Immature natural killer cell (primary cell): ENCODE measurements around the gene NFAM1. TPM values are rescaled to one million over a fixed set of nuclear protein-coding genes. Genes with fewer than 3 reads are reported as not detected.

Experiments used
- DNase-seq, 3 donors: peaks; one replicate each; pipeline ENCODE4 v3.0.0; 2022; ENCODE audit warnings: mixed read lengths in 1 of 3
- H3K27ac Mint-ChIP-seq, 6 donors: one replicate each; pipeline ENCODE4 v1.8.0; 2020; ENCODE audit warnings: mixed read lengths in 6 of 6, mild to moderate bottlenecking in 5 of 6, inconsistent platforms in 4 of 6, moderate library complexity in 3 of 6
- H3K27me3 Mint-ChIP-seq, 3 donors: one replicate each; pipeline ENCODE4 v1.8.0; 2020 to 2021; ENCODE audit warnings: low read depth in 3 of 3, mild to moderate bottlenecking in 3 of 3, mixed read lengths in 3 of 3, moderate library complexity in 3 of 3, inconsistent platforms in 1 of 3
- H3K36me3 Mint-ChIP-seq, 3 donors: one replicate each; pipeline ENCODE4 v1.8.0; 2020; ENCODE audit warnings: mixed read lengths in 3 of 3, inconsistent platforms in 2 of 3, mild to moderate bottlenecking in 2 of 3
- H3K4me1 Mint-ChIP-seq, 2 donors: one replicate each; pipeline ENCODE4 v1.8.0; 2020; ENCODE audit warnings: inconsistent platforms in 2 of 2, mild to moderate bottlenecking in 2 of 2, mixed read lengths in 2 of 2, moderate library complexity in 1 of 2
- H3K4me3 Mint-ChIP-seq, 5 donors: one replicate each; pipeline ENCODE4 v1.8.0; 2020; ENCODE audit warnings: mild to moderate bottlenecking in 5 of 5, mixed read lengths in 5 of 5, inconsistent platforms in 3 of 5, moderate library complexity in 3 of 5
- H3K9me3 Mint-ChIP-seq, 6 donors: one replicate each; pipeline ENCODE4 v1.8.0; 2020; ENCODE audit warnings: mild to moderate bottlenecking in 6 of 6, mixed read lengths in 6 of 6, inconsistent platforms in 4 of 6, moderate library complexity in 3 of 6
- polyA plus RNA-seq, 3 donors: library from polyadenylated mRNA; unstranded; fragments of 300-500 nt; fragmentation: Illumina TruSeq; gene quantifications; one replicate each; pipeline ENCODE4 v1.2.3, GENCODE V29; 2021

NFAM1 gene
- polyA plus RNA-seq, 3 donors from 2014 or later = 0.13 to 0.30 TPM; not detected in 1

DNA sequence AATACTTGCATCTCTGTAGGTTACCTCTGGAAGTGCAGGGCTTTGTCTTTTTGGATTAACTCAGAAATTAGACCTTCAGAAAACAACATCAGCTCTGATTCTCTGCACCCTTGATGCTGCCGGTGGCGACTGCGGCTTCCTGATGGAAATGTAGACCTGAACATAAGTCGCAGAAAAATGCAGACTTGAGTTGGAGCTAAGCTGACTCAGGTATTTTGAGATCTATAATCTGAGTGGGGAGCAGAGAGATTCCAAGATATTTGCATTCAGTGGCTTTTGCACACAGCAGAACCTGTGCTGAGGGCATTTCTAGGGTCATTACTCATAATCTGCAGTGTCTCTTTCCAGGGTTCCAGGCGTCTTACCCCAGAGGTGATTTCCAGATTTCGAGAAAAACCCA, 18.7 kb upstream of the NFAM1 start:
- H3K27me3 Mint-ChIP-seq = peaks cover 0 to 8% (median 6%) of the 10 kb centered on the region in 3 donors
- no peaks in the 10 kb centered on the region for H3K36me3 Mint-ChIP-seq

DNA sequence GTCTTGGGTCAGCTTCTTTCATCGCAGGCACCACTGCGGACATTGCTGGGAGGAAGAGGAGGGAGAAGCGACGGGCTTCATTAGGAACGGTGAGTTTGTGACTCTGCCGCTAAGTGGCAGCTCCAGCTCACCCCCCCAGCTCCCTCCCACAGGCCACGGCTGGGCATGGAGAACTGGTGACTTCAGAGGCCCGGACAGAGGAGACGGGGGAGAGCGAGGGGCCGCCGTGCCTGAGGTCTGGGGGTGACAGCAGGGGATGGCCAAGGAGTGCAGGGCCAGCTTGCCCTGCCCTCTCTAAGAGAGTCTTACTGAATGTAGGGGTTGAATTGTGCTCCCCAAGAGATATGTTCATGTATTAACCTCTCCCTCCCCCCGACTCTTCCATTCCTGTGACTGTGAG, 13.9 kb upstream of the NFAM1 start:
- no peak for DNase-seq
- H3K27me3 Mint-ChIP-seq = peaks cover under 1 to 11% (median 1%) of the 10 kb centered on the region in 3 donors
- no peak overlapping the region for H3K27ac Mint-ChIP-seq
- H3K4me3 Mint-ChIP-seq = no peak overlapping the region
- H3K9me3 Mint-ChIP-seq = no peaks in the 10 kb centered on the region
- H3K4me1 Mint-ChIP-seq = peaks cover 15 to 22% of the 10 kb centered on the region in 2 donors
- H3K36me3 Mint-ChIP-seq = no peaks in the 10 kb centered on the region

More for the DNA sequence above, 18.7 kb upstream of the NFAM1 start:
- Mint-ChIP-seq H3K4me3 (no peak overlapping the region), H3K9me3 (no peaks in the 10 kb centered on the region), H3K27ac (no peak overlapping the region), H3K4me1 (no peaks in the 10 kb centered on the region)
- no peak for DNase-seq

DNA sequence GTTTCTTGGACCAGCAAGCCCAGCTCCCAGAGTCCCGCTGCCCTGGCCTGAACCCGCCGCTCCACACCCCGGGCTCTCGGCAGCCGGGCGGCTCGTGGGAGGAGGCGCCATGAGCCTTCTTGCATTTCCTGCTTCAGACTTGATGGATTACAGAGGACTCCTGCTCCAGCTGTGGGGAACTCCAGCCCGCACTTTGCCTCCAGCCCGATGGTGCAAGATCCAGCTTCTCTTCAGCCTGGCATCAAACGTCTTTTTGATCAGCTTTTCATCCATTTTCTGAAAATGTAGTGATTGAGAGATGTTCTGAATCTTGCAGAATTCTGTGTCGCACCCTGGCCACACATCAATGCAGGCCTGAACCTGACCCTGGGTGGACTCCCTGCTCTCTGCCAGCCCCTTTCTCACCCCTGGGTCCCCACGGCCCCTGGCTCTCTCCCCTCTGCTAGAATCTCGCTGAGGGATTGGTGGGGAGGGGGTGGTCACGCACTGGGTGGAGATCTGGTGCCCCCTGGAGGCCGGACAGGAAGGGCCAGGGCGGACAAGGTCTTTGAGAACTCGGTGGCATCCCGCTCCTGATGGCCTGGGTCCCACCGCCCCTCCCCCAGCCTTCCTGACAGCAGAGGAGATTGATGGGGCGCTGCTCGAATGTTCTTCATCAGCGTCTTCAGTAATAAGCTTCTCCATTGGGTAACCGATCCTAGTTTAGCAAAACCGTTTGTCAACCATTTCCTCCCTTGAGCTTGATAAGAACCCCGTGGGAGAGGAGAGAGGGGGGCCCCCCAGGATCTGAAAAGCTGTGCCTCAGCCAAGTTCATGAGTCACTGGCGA, 12.1 kb upstream of the NFAM1 start:
- Mint-ChIP-seq H3K27ac (peak overlapping the region; percentile 57 to 84 (median 76)), H3K36me3 (no peaks in the 10 kb centered on the region), H3K27me3 (peaks cover 0 to 7% (median 2%) of the 10 kb centered on the region in 3 donors), H3K4me3 (peak overlapping the region; percentile 74 to 86 (median 80)), H3K9me3 (no peaks in the 10 kb centered on the region), H3K4me1 (peaks cover 15 to 22% of the 10 kb centered on the region in 2 donors)
- peak; percentile 70 to 73 (median 73) for DNase-seq

GRCh38 chr22:42443240-42444076, 11.3 kb upstream of the NFAM1 start:
- H3K27me3 Mint-ChIP-seq = peaks cover 0 to 8% (median 2%) of the 10 kb centered on the region in 3 donors
- H3K4me1 Mint-ChIP-seq = peaks cover 15 to 22% of the 10 kb centered on the region in 2 donors
- H3K9me3 Mint-ChIP-seq = no peaks in the 10 kb centered on the region
- DNase-seq = peak in 1 of 3 donors; percentile 3
- H3K27ac Mint-ChIP-seq = peak overlapping the region in 5 of 6 donors; percentile 46 to 80 (median 73)
- H3K36me3 Mint-ChIP-seq = no peaks in the 10 kb centered on the region
- H3K4me3 Mint-ChIP-seq = peak overlapping the region in 4 of 5 donors; percentile 33 to 86 (median 82)

GRCh38 chr22:42442748-42443147, 10.5 kb upstream of the NFAM1 start:
- Mint-ChIP-seq H3K27ac (peak overlapping the region in 2 of 6 donors; percentile 66 to 78), H3K4me3 (peak overlapping the region in 1 of 5 donors; percentile 21), H3K9me3 (no peaks in the 10 kb centered on the region), H3K36me3 (no peaks in the 10 kb centered on the region), H3K27me3 (peaks cover 0 to 9% (median 2%) of the 10 kb centered on the region in 3 donors), H3K4me1 (peaks cover 15 to 23% of the 10 kb centered on the region in 2 donors)
- DNase-seq = no peak

DNA sequence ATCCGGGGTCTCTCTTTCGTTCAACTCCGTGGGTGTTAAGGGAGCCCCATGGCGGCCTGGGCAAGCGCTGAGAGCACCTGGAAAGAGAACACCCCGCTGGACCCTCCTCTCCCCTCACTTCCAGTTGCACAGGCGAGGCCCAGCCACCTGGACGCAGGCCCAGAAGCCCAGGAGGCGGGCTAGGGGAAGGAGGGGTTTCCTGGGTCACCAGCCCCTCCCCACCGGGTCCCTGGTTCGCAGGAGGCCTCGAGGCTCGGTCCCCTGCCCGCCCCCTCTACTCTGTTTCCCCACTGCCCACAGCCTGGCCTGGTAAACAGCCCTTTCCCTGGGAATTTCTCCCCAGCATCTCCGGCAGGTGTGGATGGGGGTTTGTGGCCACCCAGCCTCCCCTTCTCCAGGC, 8.5 kb upstream of the NFAM1 start:
- Mint-ChIP-seq H3K4me1 (peaks cover 19 to 30% of the 10 kb centered on the region in 2 donors), H3K27ac (no peak overlapping the region), H3K4me3 (no peak overlapping the region), H3K27me3 (peaks cover under 1 to 8% (median 7%) of the 10 kb centered on the region in 3 donors), H3K9me3 (no peaks in the 10 kb centered on the region), H3K36me3 (no peaks in the 10 kb centered on the region)
- no peak for DNase-seq

- H3K4me1 Mint-ChIP-seq = peaks cover 19 to 27% of the 10 kb centered on the region in 2 donors
- no peak for DNase-seq
- H3K27ac Mint-ChIP-seq = peak overlapping the region in 2 of 6 donors; percentile 39 to 80
- H3K36me3 Mint-ChIP-seq = no peaks in the 10 kb centered on the region
- peaks cover 4 to 8% (median 7%) of the 10 kb centered on the region in 3 donors for H3K27me3 Mint-ChIP-seq
- no peak overlapping the region for H3K4me3 Mint-ChIP-seq
- no peaks in the 10 kb centered on the region for H3K9me3 Mint-ChIP-seq
Measured at GRCh38 chr22:42439821-42440674, 7.8 kb upstream of the NFAM1 start.

DNA sequence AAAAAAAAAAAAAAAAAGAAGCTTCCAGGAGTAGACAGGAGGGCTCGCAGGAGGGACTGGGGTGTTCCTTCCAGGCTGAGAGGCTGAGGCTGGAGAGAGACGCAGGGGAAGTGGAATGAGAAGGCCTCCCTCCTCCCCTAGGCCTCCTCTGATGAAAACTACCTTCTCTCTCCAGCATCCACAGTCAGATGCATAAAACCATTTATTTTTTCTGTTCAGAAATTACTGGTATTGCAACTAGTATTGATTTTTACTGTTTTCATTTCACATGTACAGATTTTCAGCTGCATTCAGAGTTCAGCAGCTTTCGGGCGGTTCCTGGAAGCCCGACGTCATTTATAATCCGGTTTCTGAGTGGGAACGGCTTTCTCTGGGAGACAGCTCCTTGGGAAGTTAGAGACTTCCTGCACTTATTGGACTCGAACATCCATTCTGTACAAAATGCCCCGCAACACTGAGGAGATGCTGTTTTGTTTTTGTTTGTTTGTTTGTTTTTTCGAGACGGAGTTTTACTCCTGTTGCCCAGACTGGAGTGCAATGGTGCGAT, 6.9 kb upstream of the NFAM1 start:
- H3K4me1 Mint-ChIP-seq = peaks cover 9 to 18% of the 10 kb centered on the region in 2 donors
- no peaks in the 10 kb centered on the region for H3K9me3 Mint-ChIP-seq
- peaks cover 2 to 8% (median 4%) of the 10 kb centered on the region in 3 donors for H3K27me3 Mint-ChIP-seq
- peak overlapping the region in 1 of 5 donors; percentile 47 for H3K4me3 Mint-ChIP-seq
- H3K27ac Mint-ChIP-seq = no peak overlapping the region
- no peak for DNase-seq
- H3K36me3 Mint-ChIP-seq = no peaks in the 10 kb centered on the region

- no peak for DNase-seq
- H3K27ac Mint-ChIP-seq = no peak overlapping the region
- H3K36me3 Mint-ChIP-seq = no peaks in the 10 kb centered on the region
- H3K4me3 Mint-ChIP-seq = no peak overlapping the region
- H3K27me3 Mint-ChIP-seq = peaks cover 2 to 8% (median 4%) of the 10 kb centered on the region in 3 donors
- peaks cover 4 to 10% of the 10 kb centered on the region in 2 donors for H3K4me1 Mint-ChIP-seq
- H3K9me3 Mint-ChIP-seq = no peaks in the 10 kb centered on the region
Measured at GRCh38 chr22:42438293-42438650, 6.1 kb upstream of the NFAM1 start.

DNA sequence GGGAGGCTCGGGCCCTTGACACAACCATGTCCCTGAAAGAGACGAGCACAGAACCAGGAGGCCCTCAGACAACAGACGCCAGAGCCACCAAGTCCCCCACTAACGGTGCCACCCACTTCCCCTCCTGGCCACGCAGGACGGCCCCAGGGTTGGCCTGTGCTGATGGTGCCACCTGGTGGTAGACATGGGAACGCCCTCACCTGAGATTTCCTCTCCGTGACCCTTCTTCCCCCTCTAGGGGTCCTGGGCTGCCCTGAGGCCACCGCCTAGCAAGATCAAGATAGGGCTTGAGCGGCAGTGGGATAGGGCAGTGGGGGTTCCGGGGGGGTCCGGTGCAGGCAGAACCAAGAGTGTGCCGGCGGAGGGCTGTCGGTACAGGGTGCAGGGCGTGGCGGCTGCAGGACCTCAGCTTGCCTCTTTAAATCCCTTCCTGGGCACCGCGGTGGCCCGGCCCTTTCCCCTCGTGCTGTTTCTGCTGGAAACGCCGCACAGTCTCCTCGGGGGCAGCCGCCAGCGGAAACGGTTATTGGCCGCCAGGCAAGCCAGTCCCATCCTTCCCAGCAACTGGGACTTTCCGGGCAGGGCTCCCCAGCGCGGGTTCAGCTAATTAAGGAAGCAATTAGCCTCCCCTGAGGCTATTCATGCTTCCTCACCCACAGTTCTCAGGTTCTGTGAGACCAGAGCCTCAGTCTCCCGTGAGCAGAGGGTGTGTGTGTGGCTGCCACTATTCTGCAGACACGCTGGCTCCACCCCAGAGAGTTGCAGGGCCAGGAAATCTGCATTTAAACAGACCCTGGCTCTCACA, 5.5 kb upstream of the NFAM1 start:
- Mint-ChIP-seq H3K27ac (peak overlapping the region in 1 of 6 donors; percentile 53), H3K36me3 (no peaks in the 10 kb centered on the region), H3K27me3 (peaks cover 2 to 8% (median 4%) of the 10 kb centered on the region in 3 donors), H3K4me1 (peaks cover 4 to 8% of the 10 kb centered on the region in 2 donors), H3K4me3 (peak overlapping the region; percentile 70 to 80 (median 72)), H3K9me3 (no peaks in the 10 kb centered on the region)
- DNase-seq = peak; percentile 78 to 85 (median 80)

DNA sequence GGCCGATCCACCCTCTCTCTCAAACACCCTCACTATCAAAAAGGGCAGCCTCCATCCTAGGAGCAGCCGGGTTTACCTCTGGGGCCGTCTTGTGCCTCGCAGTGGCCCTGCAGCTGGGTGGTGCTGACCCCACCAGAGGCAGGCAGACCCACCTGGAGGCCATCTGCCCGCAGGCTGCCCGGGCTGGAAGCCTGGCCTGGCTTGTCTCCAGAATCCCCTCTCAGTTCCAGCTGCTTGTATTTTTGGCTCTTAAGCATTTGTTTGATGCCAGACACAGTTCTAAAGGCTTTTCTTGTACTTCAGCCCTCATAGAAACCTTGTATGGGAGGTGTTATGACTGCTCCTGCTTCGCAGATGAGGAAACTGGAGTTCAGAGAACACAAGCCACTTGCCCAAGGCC, 4.2 kb upstream of the NFAM1 start:
- no peak overlapping the region for H3K27ac Mint-ChIP-seq
- no peaks in the 10 kb centered on the region for H3K36me3 Mint-ChIP-seq
- no peak for DNase-seq
- H3K4me3 Mint-ChIP-seq = no peak overlapping the region
- H3K27me3 Mint-ChIP-seq = peaks cover 2 to 10% (median 4%) of the 10 kb centered on the region in 3 donors
- no peaks in the 10 kb centered on the region for H3K9me3 Mint-ChIP-seq
- H3K4me1 Mint-ChIP-seq = peaks cover 4 to 8% of the 10 kb centered on the region in 2 donors

DNA sequence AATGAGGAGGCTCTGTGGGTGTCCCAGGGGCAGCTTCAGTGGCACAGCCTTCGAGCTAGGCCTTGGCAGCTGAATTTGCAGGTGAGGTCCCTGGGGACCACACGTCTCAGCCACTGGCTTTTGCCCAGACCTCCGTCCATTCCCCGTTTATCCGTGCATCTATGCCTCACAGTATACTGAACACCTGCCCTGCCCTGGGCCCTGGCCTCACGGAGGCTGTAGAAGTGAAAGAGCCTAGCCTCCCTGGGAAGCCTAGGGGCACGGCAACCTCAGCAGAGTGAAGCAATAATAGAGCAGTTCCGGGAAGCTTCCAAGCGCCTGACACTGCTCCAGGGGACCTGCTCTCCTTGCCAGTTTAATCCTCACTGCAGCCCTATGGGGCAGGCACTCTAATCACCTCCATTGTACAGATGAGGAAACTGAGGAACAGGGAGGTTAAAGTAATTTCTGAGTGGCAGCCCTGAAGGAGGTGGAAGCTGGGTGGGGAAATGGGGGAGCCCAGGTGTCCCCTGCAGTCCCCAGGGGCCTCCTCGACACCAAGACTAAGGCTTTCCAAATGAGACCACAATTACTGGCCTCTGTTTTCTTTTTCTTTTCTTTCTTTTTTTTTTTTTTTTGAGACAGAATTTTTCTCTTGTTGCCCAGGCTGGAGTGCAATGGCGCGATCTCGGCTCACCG, 2.7 kb upstream of the NFAM1 start:
- Mint-ChIP-seq H3K27me3 (peaks cover 4 to 14% (median 8%) of the 10 kb centered on the region in 3 donors), H3K36me3 (no peaks in the 10 kb centered on the region), H3K9me3 (no peaks in the 10 kb centered on the region), H3K4me3 (no peak overlapping the region), H3K4me1 (peaks cover 4 to 8% of the 10 kb centered on the region in 2 donors), H3K27ac (no peak overlapping the region)
- DNase-seq = no peak
